ENCODE results near the gene KCND2. TPM values are rescaled to one million over a fixed set of nuclear protein-coding genes. Genes with fewer than 3 reads are reported as not detected.
"Not testable (repeated sequence)": the region's sequence is repeated elsewhere in the genome, so short reads cannot be mapped to it uniquely, and the experiment has no call there.

The KCND2 gene
- total RNA-seq, 1 experiment from 2014 or later, result not detected

- Histone ChIP-seq H3K4me1 (ENCODE audit: control insufficient read depth, insufficient read depth, low read length) (no peaks in the 10 kb centered on the region), H3K27me3 (ENCODE audit: control insufficient read depth, insufficient read depth, low read length) (no peaks in the 10 kb centered on the region), H3K36me3 (ENCODE audit: control insufficient read depth, insufficient read depth, low read length) (no peaks in the 10 kb centered on the region), H3K4me3 (ENCODE audit: low read depth in 2 of 2, low read length in 2 of 2) (no peak overlapping the region), H3K27ac (ENCODE audit: low read length) (no peak overlapping the region), H3K9me3 (ENCODE audit: control insufficient read depth, insufficient read depth, low read depth, low read length) (no peaks in the 10 kb centered on the region)
- intact Hi-C loops (cut with micrococcal nuclease; ENCODE audit: unreplicated experiment), result no loop called here
- in situ Hi-C loops (cut with HindIII; ENCODE audit: low pct_unique_long_range_greater_than_20kb, low sequenced_read_pairs), result no loop called here
- BruUV-seq (replicated peaks), result no TSS peak
- ATAC-seq, result no peak
- TF ChIP-seq CTCF (IDR thresholded peaks at IDR 0.05) (no peak), SIN3A (IDR thresholded peaks at IDR 0.05; ENCODE audit: borderline replicate concordance, insufficient read depth, low read depth, low read length) (no peak), POLR2AphosphoS5 (IDR thresholded peaks at IDR 0.05; ENCODE audit: low read depth, low read length) (no peak), TCF7L2 (IDR thresholded peaks at IDR 0.05; ENCODE audit: low read depth, low read length) (no peak), REST (IDR thresholded peaks at IDR 0.05; ENCODE audit: insufficient read depth in 1 of 2, low read depth in 2 of 2, low read length in 1 of 2) (no peak)
- no peak for DNase-seq (ENCODE audit: low read depth, low spot score)
- POLR2A ChIA-PET, result no interaction called here
- CTCF ChIA-PET, result no interaction called here
These were observed 291.2 kb downstream of the KCND2 start for GRCh38 chr7:120564145-120564544.

- no peaks in the 10 kb centered on the region for H3K9me3 ChIP-seq (ENCODE audit: control insufficient read depth, insufficient read depth, low read depth, low read length)
- no peak overlapping the region for H3K27ac ChIP-seq (ENCODE audit: low read length)
- H3K27me3 ChIP-seq (ENCODE audit: control insufficient read depth, insufficient read depth, low read length), result no peaks in the 10 kb centered on the region
- ATAC-seq, result no peak
- ChIA-PET CTCF (no interaction called here), POLR2A (no interaction called here)
- DNase-seq (ENCODE audit: low read depth, low spot score), result no peak
- TF ChIP-seq POLR2AphosphoS5 (IDR thresholded peaks at IDR 0.05; ENCODE audit: low read depth, low read length) (no peak), SIN3A (IDR thresholded peaks at IDR 0.05; ENCODE audit: borderline replicate concordance, insufficient read depth, low read depth, low read length) (no peak), REST (IDR thresholded peaks at IDR 0.05; ENCODE audit: insufficient read depth in 1 of 2, low read depth in 2 of 2, low read length in 1 of 2) (no peak), CTCF (IDR thresholded peaks at IDR 0.05) (no peak), TCF7L2 (IDR thresholded peaks at IDR 0.05; ENCODE audit: low read depth, low read length) (no peak)
- in situ Hi-C loops (cut with HindIII; ENCODE audit: low pct_unique_long_range_greater_than_20kb, low sequenced_read_pairs) (no loop called here), intact Hi-C loops (cut with micrococcal nuclease; ENCODE audit: unreplicated experiment) (no loop called here)
- H3K36me3 ChIP-seq (ENCODE audit: control insufficient read depth, insufficient read depth, low read length), result no peaks in the 10 kb centered on the region
- no peaks in the 10 kb centered on the region for H3K4me1 ChIP-seq (ENCODE audit: control insufficient read depth, insufficient read depth, low read length)
- no TSS peak for BruUV-seq (replicated peaks)
- H3K4me3 ChIP-seq (ENCODE audit: low read depth in 2 of 2, low read length in 2 of 2), result no peak overlapping the region
These were observed 294.2 kb downstream of the KCND2 start for GRCh38 chr7:120567204-120567603.

- BruUV-seq (replicated peaks); H3K27ac ChIP-seq (ENCODE audit: low read length); POLR2A ChIA-PET; H3K36me3 ChIP-seq (ENCODE audit: control insufficient read depth, insufficient read depth, low read length); in situ Hi-C loops (cut with HindIII; ENCODE audit: low pct_unique_long_range_greater_than_20kb, low sequenced_read_pairs); ATAC-seq; H3K27me3 ChIP-seq (ENCODE audit: control insufficient read depth, insufficient read depth, low read length); H3K4me3 ChIP-seq (ENCODE audit: low read depth in 2 of 2, low read length in 2 of 2); H3K9me3 ChIP-seq (ENCODE audit: control insufficient read depth, insufficient read depth, low read depth, low read length); H3K4me1 ChIP-seq (ENCODE audit: control insufficient read depth, insufficient read depth, low read length); CTCF ChIA-PET; DNase-seq (ENCODE audit: low read depth, low spot score): not testable (repeated sequence)
- intact Hi-C loops (cut with micrococcal nuclease; ENCODE audit: unreplicated experiment), result loop anchor here (10.0 kb wide), 1 partner anchor 146 kb away; no protein-coding TSS in a partner anchor
These were observed 305.7 kb downstream of the KCND2 start for GRCh38 chr7:120578657-120579056.

All from Panc1 (cell line).